ENCODE data around the gene ZNF526. TPM values are rescaled to one million over a fixed set of nuclear protein-coding genes. Genes with fewer than 3 reads are reported as not detected.
A peak's percentile ranks its signal among the peaks of the same experiment; 100 is the strongest.

Gene ZNF526
- total RNA-seq, 2 experiments from 2014 or later = 5.0 to 6.2 TPM

- Mint-ChIP-seq H3K4me1 (ENCODE audit: low read depth) (peaks cover 65% of the 10 kb centered on the region), H3K27me3 (no peaks in the 10 kb centered on the region), H3K9me3 (peaks cover 3% of the 10 kb centered on the region), H3K27ac (no peak overlapping the region), H3K4me3 (no peak overlapping the region), H3K36me3 (ENCODE audit: low read depth) (peaks cover 10% of the 10 kb centered on the region)
- Histone ChIP-seq H3K4me1 (ENCODE audit: insufficient read depth, low read length) (peaks cover 52% of the 10 kb centered on the region), H3K9me3 (ENCODE audit: control insufficient read depth in 1 of 2, insufficient read depth in 1 of 2, low read length in 2 of 2) (no peaks in the 10 kb centered on the region), H3K27ac (ENCODE audit: low read depth in 1 of 2, low read length in 2 of 2) (no peak overlapping the region), H3K4me3 (ENCODE audit: low read length) (no peak overlapping the region), H3K36me3 (ENCODE audit: insufficient read depth, low read length) (no peaks in the 10 kb centered on the region), H3K27me3 (ENCODE audit: control insufficient read depth in 1 of 2, insufficient read depth in 2 of 2, low read length in 2 of 2) (no peaks in the 10 kb centered on the region)
- ATAC-seq (ENCODE audit: poor library complexity) (no peak), DNase-seq (no peak)
- no peak for TF ChIP-seq CTCF (IDR thresholded peaks at IDR 0.05)
- intact Hi-C loops (cut with DNase I, micrococcal nuclease) = no loop called here
- ChIA-PET CTCF (no interaction called here), POLR2A (interaction anchor here (1.0 to 1.2 kb wide), 2 partner anchors 10 to 12 kb away, joined by 4 read pairs; no protein-coding TSS in a partner anchor)
These were observed 31.0 kb upstream of the ZNF526 start for GRCh38 chr19:42189133-42189532.

- H3K27ac ChIP-seq (ENCODE audit: low read depth in 1 of 2, low read length in 2 of 2) = no peak overlapping the region
- Mint-ChIP-seq H3K27ac (no peak overlapping the region), H3K4me1 (ENCODE audit: low read depth) (peaks cover 56% of the 10 kb centered on the region), H3K36me3 (ENCODE audit: low read depth) (peaks cover 13% of the 10 kb centered on the region), H3K9me3 (peaks cover 3% of the 10 kb centered on the region), H3K27me3 (no peaks in the 10 kb centered on the region), H3K4me3 (no peak overlapping the region)
- CTCF ChIA-PET = interaction anchor here (1.4 kb wide), 1 partner anchor 8 kb away, joined by 3 read pairs; no protein-coding TSS in a partner anchor
- H3K27me3 ChIP-seq (ENCODE audit: control insufficient read depth in 1 of 2, insufficient read depth in 2 of 2, low read length in 2 of 2) = no peaks in the 10 kb centered on the region
- peaks cover 5% of the 10 kb centered on the region for H3K36me3 ChIP-seq (ENCODE audit: insufficient read depth, low read length)
- POLR2A ChIA-PET = interaction anchor here (0.6 kb wide), 2 partner anchors 17 to 51 kb away, joined by 3 read pairs; partner anchors contain the start of gene GSK3A
- H3K4me1 ChIP-seq (ENCODE audit: insufficient read depth, low read length) = peaks cover 42% of the 10 kb centered on the region
- ATAC-seq (ENCODE audit: poor library complexity) (no peak), DNase-seq (no peak)
- no peak overlapping the region for H3K4me3 ChIP-seq (ENCODE audit: low read length)
- no peaks in the 10 kb centered on the region for H3K9me3 ChIP-seq (ENCODE audit: control insufficient read depth in 1 of 2, insufficient read depth in 1 of 2, low read length in 2 of 2)
- no peak for TF ChIP-seq CTCF (IDR thresholded peaks at IDR 0.05)
- intact Hi-C loops (cut with DNase I, micrococcal nuclease) = no loop called here
These were observed 28.8 kb upstream of the ZNF526 start for GRCh38 chr19:42191330-42191729.

- Histone ChIP-seq H3K27me3 (ENCODE audit: control insufficient read depth in 1 of 2, insufficient read depth in 2 of 2, low read length in 2 of 2) (no peaks in the 10 kb centered on the region), H3K36me3 (ENCODE audit: insufficient read depth, low read length) (peaks cover 10% of the 10 kb centered on the region), H3K4me1 (ENCODE audit: insufficient read depth, low read length) (peaks cover 44% of the 10 kb centered on the region), H3K9me3 (ENCODE audit: control insufficient read depth in 1 of 2, insufficient read depth in 1 of 2, low read length in 2 of 2) (no peaks in the 10 kb centered on the region), H3K4me3 (ENCODE audit: low read length) (no peak overlapping the region), H3K27ac (ENCODE audit: low read depth in 1 of 2, low read length in 2 of 2) (no peak overlapping the region)
- Mint-ChIP-seq H3K4me1 (ENCODE audit: low read depth) (peaks cover 56% of the 10 kb centered on the region), H3K27me3 (no peaks in the 10 kb centered on the region), H3K9me3 (peaks cover 3% of the 10 kb centered on the region), H3K36me3 (ENCODE audit: low read depth) (peaks cover 18% of the 10 kb centered on the region), H3K4me3 (no peak overlapping the region), H3K27ac (no peak overlapping the region)
- ChIA-PET POLR2A (interaction anchor here (1.0 kb wide), 1 partner anchor 50 kb away, joined by 3 read pairs; the partner anchor contains the start of gene GSK3A), CTCF (interaction anchor here (1.4 kb wide), 1 partner anchor 8 kb away, joined by 3 read pairs; no protein-coding TSS in a partner anchor)
- DNase-seq (peak in 4 of 14 experiments; percentile 48 to 59 (median 56)), ATAC-seq (ENCODE audit: poor library complexity) (peak; percentile 56)
- no peak for TF ChIP-seq CTCF (IDR thresholded peaks at IDR 0.05)
- intact Hi-C loops (cut with DNase I, micrococcal nuclease) = no loop called here
These were observed 28.3 kb upstream of the ZNF526 start for GRCh38 chr19:42191855-42192254.

Measured in CD4-positive, alpha-beta T cell (primary cell).